Renal cortex interstitium (tissue), 11 donors: ENCODE measurements around the gene ASPSCR1. TPM values are rescaled to one million over a fixed set of nuclear protein-coding genes. Genes with fewer than 3 reads are reported as not detected.
A peak's percentile ranks its signal among the peaks of the same experiment; 100 is the strongest.

Experiments used
- DNase-seq, 11 donors: peaks; one replicate each; pipeline ENCODE4 v3.0.0-alpha.2; 2013; ENCODE audit warnings: low read depth in 9 of 11, low spot score in 4 of 11; ENCODE audit errors: extremely low read depth in 1 of 11
- polyA plus RNA-seq, 3 donors: library from polyadenylated mRNA; unstranded; fragments of 120-200 nt; gene quantifications; one replicate each; pipeline ENCODE4 v1.2.1, GENCODE V29; 2013; ENCODE audit not compliant: insufficient read length in 3 of 3

Gene ASPSCR1
- polyA plus RNA-seq, 3 donors: 20.1 to 39.0 (median 35.2) TPM

- DNase-seq: no peak
These were observed 38.0 kb downstream of the ASPSCR1 start for GRCh38 chr17:82015311-82015971.

GRCh38 chr17:82016061-82016874 is 38.8 kb downstream of the ASPSCR1 start:
- no peak for DNase-seq

GRCh38 chr17:82016875-82017459 is 39.5 kb downstream of the ASPSCR1 start:
- no peak for DNase-seq

GRCh38 chr17:82017612-82018151 is 40.3 kb downstream of the ASPSCR1 start:
- no peak for DNase-seq

GRCh38 chr17:82018152-82018988 is 40.9 kb downstream of the ASPSCR1 start:
- DNase-seq: no peak

- no peak for DNase-seq
These were observed 41.7 kb downstream of the ASPSCR1 start for GRCh38 chr17:82018989-82019689.

DNA sequence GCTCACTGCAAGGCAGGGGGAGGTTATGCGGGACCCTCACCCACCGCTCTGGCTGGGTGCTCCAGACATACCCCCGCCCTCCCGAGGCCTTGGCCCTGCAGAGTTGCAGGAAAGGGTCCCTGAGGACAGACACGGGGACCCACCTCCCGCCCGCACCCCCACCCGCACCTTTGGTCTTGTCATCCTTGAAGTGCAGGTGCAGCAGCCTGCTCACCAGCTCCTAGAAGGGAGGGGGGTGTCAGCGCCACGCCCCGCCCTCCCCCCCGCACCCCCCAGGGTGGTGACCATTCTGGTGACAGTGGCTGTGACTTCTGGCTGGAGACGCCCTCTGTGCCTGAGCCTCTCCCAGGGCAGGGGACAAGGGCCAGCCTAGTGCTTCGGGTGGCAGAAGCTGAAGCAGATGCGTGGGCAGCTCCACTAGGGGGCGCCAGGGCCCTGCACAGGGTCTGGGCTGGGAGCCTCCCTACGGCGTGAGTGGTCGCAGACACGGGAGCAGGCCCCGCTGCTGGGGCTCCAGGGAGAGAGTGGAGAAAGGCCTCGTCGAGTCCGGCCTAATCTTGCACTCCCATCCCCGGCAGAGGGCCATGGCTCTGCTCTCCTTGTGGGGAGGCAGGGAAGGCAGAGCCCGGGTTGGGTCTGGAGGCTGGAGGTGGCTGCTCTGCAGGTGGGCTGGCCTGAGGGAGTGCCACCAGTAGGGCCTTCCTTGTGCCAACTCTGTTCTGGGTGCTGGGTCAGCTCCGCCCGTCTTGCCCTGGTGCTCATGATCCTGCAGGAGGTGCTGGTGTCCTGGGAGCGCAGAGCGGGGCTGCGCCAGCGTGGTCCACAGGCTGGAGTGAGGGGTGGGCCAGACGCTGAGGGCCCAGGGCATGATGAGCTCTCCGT is 42.5 kb downstream of the ASPSCR1 start:
- DNase-seq: no peak

DNA sequence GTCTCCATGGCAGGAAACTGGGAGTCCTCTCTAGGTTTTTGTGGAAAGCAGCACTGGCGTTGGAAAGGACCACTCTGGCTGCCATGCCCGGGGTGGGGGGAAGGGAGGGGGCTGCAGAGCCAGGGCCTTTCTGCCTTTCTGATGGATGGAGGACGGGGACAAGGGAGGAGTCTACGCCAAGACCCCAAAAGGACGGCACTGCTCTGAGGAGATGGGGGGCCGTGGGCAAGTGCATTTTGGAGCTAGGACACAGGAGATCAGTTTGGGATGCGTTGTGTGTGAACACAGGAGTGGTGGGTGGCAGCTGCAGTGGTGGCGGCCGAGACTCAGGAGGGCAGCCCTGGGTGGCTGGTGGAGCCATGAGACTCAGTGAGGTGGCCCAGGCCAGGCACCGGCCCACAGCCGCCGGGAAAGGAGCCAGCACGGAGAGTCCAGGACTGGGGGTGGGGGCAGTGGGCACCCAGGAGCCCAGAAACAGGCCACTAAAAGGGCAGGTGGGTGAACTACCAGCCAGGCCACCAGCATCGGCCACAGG is 43.2 kb downstream of the ASPSCR1 start:
- no peak for DNase-seq

GRCh38 chr17:82021107-82021899 is 43.9 kb downstream of the ASPSCR1 start:
- no peak for DNase-seq

DNA sequence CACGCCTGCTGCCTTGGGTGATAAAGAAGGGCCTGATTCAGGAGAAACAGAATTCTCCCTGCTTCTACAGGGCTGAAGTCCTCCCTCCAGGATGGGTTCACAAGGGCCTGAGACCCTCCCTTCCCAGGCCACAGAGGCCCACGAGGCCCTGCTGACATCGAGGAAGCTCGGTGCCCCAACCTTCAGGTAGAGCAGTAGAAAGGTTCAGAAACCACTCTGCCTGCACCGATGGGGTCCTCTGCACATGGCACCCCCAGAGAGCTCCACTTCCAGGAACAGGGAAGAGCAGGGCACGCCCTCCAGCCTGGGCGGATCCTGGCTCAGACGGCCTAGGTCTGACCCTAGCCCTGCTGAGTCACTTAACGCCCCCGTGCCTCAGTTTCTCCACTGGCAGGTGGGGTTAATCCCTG is 44.5 kb downstream of the ASPSCR1 start:
- DNase-seq: no peak

DNA sequence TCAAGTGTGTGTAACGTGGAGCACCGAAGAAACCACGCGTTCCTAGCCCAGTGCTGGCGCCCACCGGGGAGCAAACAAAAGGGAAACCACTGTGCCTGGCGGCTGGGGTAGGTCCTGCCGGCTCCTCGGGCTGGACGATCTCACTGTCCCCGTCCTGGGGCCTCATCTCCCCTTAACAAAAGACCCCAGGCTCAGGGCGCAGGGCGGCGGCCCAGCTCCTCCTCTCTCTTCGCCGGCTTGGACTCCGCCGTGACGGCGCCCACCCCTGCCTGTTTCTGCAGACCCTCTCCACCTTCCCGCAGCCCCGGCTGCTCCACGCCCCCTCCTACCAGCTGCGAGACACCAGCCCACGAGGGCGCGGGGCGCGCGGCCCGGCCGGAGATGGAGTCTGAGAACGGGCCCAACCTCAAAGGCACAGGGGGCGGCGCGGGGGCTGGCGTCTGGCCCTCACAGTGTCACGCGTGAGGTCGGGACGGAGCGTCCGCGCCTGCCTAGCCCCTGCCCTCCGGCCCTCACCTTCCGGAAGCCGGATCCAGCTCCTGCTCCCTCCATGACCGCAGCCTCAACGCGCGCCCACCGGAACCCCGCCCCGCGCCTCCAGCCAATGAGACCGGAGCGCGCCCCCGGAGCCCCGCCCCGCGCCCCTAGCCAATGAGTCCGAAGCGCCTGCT is 45.0 kb downstream of the ASPSCR1 start, which contains the start of gene CENPX:
Gene CENPX, minus strand, starts transcription at position 569 of the 671 bp plus-strand sequence. Its CDS starts 17 bp downstream, at position 552.
- DNase-seq: no peak

DNA sequence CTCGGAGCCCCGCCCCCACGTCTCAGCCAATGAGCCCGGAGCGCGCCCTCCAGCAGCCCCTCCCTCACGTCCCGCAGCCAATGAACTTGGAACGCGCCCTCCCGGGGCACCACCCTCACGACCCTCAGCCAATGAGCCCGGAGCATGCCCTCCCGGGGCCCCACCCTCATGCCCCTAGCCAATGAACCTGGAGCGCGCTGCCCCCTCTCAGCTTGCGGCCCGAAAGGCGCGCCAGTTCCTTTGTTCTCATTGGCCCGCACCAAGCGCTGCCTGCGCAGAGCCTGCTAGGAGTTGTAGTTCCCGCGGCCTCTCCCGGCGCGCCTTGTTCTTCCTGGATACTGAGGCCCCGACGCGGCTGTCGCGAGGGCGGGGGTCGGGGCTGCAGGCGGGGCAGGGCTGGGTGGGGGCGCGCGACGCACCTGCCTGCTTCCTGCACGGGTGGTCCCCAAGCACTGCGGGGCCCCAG is 45.6 kb downstream of the ASPSCR1 start, which contains the start of gene LRRC45:
Gene LRRC45, plus strand, starts transcription at position 325 of the 466 bp plus-strand sequence. CDS start 339 bp downstream, outside the sequence.
- DNase-seq: peak; percentile 93 to 100 (median 99)

GRCh38 chr17:82023447-82024241 is 46.2 kb downstream of the ASPSCR1 start:
- no peak for DNase-seq

- no peak for DNase-seq
These were observed 47.4 kb downstream of the ASPSCR1 start for GRCh38 chr17:82024859-82025258.
